Measurements from ENCODE around the gene SEC14L5.
"Not testable (repeated sequence)": the region's sequence is repeated elsewhere in the genome, so short reads cannot be mapped to it uniquely, and the experiment has no call there.

SEC14L5 gene

GRCh38 chr16:5044581-5044980 is 86.5 kb downstream of the SEC14L5 start:
- not testable (repeated sequence) for DNase-seq

GRCh38 chr16:5045499-5046115 is 87.5 kb downstream of the SEC14L5 start:
- no peak for DNase-seq

- DNase-seq, result no peak
These were observed 88.8 kb downstream of the SEC14L5 start for GRCh38 chr16:5046914-5047313.

- DNase-seq, result no peak
These were observed 97.0 kb downstream of the SEC14L5 start for GRCh38 chr16:5054876-5055865.

GRCh38 chr16:5056352-5056751 is 98.2 kb downstream of the SEC14L5 start:
- peak; percentile 46 for DNase-seq

- DNase-seq, result no peak
These were observed 100.3 kb downstream of the SEC14L5 start for GRCh38 chr16:5058476-5058875.

GRCh38 chr16:5059386-5060072 is 101.4 kb downstream of the SEC14L5 start:
- no peak for DNase-seq

GRCh38 chr16:5060073-5060641 is 102.0 kb downstream of the SEC14L5 start:
- DNase-seq, result no peak

- DNase-seq, result no peak
These were observed 103.9 kb downstream of the SEC14L5 start for GRCh38 chr16:5062051-5062450.

GRCh38 chr16:5062790-5063765 is 104.9 kb downstream of the SEC14L5 start:
- no peak for DNase-seq

GRCh38 chr16:5064915-5065314 is 106.8 kb downstream of the SEC14L5 start:
- no peak for DNase-seq

GRCh38 chr16:5065326-5065725 is 107.2 kb downstream of the SEC14L5 start:
- DNase-seq, result no peak

- no peak for DNase-seq
These were observed 107.7 kb downstream of the SEC14L5 start, which contains the start of gene C16orf89 for GRCh38 chr16:5065813-5066212. Gene C16orf89 (minus strand): TSS chr16:5065956. CDS start chr16:5065908, 48 bp downstream.

- DNase-seq, result no peak
These were observed 108.4 kb downstream of the SEC14L5 start for GRCh38 chr16:5066511-5066910.
